HG02970 (cell line): ENCODE measurements around the gene BICC1.

Experiments used
- ATAC-seq: cut with Tn5 transposase; IDR thresholded peaks from one replicate; pipeline ENCODE4 v1.9.1; 2021; ENCODE audit warnings: mild to moderate bottlenecking, moderate library complexity, moderate number of reproducible peaks; ENCODE audit not compliant: unreplicated experiment, low FRiP score

The BICC1 gene, protein sequence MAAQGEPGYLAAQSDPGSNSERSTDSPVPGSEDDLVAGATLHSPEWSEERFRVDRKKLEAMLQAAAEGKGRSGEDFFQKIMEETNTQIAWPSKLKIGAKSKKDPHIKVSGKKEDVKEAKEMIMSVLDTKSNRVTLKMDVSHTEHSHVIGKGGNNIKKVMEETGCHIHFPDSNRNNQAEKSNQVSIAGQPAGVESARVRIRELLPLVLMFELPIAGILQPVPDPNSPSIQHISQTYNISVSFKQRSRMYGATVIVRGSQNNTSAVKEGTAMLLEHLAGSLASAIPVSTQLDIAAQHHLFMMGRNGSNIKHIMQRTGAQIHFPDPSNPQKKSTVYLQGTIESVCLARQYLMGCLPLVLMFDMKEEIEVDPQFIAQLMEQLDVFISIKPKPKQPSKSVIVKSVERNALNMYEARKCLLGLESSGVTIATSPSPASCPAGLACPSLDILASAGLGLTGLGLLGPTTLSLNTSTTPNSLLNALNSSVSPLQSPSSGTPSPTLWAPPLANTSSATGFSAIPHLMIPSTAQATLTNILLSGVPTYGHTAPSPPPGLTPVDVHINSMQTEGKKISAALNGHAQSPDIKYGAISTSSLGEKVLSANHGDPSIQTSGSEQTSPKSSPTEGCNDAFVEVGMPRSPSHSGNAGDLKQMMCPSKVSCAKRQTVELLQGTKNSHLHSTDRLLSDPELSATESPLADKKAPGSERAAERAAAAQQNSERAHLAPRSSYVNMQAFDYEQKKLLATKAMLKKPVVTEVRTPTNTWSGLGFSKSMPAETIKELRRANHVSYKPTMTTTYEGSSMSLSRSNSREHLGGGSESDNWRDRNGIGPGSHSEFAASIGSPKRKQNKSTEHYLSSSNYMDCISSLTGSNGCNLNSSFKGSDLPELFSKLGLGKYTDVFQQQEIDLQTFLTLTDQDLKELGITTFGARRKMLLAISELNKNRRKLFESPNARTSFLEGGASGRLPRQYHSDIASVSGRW

GRCh38 chr10:58512491-58513187, at the start of gene BICC1:
TSS of gene BICC1 (plus strand) at chr10:58512872. CDS start at chr10:58513144, 272 bp downstream.
- no peak for ATAC-seq

DNA sequence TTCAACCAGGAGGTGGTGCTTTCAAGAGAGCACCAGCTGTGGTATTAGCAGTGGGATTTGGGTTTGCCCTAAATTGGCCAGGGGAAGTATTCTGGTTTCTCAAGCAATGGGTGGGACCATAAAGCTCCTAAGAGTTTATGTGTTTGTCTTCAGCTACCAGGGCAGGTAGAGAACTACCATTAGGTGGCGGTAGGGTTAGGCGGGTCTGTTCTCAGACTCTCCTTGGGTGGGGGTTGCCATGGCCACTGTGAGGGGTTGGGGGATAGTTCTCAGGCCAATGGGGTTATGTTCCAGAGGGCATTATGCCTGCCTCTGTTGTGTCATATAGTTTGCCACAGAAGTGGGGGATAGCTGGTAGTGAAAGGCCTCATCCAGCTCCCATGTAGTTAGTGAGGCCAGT, 47.7 kb upstream of the BICC1 start:
- ATAC-seq, result no peak

DNA sequence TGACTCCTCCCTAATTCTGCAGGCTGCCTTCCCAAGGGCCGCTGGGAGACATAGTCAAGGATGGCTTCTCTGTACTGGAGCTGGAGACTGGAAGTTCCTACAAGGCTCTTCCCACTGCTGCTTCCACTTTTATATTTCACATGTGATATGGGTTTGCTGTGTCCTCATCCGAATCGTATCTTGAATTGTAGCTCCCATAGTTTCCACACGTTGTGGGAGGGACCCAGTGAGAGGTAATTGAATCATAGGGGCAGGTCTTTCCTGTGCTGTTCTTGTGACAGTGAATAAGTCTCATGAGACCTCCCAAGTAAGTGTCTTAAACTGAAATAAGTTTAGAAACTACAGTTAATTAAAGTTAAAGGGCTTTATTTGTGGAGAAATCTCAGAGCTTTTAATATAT, 47.0 kb upstream of the BICC1 start:
- ATAC-seq, result no peak

GRCh38 chr10:58467931-58468635, 44.6 kb upstream of the BICC1 start:
- no peak for ATAC-seq

DNA sequence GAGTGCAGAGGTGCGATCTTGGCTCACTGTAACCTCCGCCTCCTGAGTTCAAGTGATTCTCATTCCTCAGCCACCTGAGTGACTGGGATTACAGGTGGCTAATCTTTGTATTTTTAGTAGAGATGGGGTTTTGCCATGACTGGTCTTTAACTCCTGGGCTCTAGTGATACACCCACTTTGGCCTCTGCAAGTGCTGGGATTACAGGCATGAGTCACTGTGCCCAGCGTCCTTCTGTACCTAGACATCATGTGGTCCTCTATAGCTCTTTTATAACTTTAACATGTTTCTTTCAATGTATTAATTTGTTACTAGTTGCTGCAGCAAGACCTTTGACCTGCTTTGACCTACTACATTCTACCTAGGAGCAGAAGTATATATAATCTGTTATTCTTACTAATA, 38.7 kb upstream of the BICC1 start:
- no peak for ATAC-seq

- ATAC-seq, result no peak
These were observed 37.1 kb upstream of the BICC1 start for GRCh38 chr10:58475322-58476277.

DNA sequence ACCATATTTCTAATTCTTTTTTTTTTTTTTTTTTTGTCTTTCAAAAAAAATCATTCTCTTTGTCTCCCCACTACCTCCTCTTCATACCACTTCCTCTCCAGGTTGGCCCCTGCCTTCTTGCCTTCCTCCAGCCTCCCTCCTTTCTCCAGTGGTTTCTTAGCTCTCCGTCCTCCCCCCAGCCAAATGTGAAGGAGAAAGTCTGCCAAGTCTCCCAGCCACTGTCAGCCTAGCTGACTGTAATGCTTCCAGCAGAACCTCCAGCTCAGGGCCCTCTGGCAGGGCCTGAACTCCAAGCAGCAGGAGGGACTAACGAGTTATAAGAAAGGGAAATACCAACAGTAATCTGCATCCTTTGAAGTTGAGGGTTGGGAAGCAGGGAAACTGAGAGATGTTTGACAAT, 35.5 kb upstream of the BICC1 start:
- ATAC-seq, result no peak

DNA sequence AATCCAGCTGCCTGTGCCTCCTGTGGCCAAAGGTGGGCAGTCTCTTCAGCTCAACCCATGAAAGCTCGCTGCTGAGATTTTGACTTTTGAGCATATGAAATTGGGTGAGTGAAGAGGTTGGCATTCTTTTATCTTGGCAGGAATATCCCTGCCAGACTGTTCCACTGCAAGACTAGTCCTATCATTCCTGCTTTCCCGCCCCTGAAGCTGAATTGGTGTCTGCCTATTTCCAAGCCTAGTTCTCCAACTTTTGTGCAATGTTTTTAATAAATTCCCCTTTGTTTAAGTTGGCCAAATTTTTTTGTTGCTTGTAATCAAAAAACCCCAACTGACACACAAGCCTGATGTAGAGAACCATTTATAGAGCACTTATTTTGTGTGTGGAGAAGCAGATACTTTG, 34.8 kb upstream of the BICC1 start:
- ATAC-seq, result no peak

DNA sequence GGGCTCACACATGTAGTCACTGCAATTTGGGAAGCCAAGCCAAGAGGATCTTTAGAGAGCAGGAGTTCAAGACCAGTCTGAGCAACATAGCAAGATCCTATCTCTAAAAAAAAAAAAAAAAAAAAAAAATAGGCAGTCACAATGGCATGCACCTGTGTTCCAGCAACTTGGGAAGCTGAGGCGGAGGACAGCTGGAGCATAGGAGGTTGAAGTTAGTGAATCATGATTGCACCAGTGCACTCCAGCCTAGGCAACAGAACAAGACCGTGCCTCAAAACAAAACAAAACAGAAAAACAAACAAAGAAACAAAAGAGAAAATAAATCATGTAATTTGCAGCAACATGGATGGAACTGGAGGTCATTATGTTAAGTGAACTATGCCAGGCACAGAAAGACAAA, 33.6 kb upstream of the BICC1 start:
- ATAC-seq, result no peak

GRCh38 chr10:58480321-58480720, 32.4 kb upstream of the BICC1 start:
- ATAC-seq, result no peak

DNA sequence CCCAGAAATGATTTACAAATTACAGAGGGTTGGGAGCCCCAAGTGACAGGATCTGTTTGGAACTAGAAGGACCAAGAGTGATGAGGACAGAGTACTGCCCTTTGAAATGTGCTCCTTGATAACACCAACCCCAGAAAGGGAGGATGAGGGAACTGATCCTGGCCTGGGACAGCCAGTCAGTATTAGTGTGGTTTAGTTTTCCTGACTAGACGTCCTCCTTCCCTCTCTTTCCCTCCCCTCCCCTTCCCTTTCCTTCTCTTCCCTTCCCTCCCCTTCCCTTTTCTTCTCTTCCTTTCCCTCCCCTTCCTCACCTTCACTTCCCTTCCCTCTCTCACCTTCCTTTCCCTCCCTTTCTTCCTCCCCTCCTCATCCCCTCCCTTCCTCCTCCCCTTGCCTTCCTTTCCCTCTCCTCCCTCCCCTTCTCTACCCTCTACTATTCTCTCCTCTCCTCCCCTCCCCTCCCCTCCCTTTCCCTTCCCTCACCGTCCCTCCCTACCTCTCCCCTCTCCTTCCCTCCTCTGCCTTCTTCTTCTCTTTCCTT, 31.0 kb upstream of the BICC1 start:
- no peak for ATAC-seq

DNA sequence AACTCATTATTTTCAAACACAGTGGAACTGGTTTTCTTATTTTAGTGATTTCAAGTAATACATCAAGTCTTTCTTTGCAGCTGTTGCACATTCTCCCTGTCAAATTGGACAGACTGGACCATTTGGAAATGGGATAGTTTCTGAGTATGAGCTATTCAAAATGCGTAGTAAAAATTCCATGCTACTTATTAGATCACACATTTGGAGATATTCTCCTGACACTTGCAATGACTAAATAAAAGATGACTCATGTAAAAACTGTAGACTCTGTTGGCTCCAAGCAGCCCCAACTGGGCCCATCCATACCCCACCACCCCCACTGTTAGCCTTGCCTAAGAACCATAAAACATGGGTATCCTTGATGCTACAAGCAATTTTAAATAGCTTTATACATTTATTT, 25.9 kb upstream of the BICC1 start:
- ATAC-seq, result no peak

DNA sequence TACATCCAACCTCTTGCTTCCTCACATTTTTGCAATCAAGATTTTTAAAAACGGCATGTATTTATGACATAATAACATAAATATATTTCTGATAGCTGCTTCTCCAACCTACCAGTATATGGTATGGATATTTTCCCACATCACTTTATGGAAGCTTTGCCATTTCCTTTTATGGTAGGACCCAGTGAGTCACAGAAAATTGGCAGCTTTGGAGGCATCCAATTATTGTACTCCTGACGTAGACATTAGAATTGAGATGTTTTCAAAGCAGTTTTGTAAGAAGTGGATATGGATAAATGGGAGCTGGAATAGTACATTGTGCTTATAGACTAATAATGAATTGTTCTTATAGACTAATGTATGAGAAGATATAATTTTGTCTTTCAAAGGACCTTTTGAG, 23.8 kb upstream of the BICC1 start:
- ATAC-seq, result no peak

GRCh38 chr10:58502956-58503355, 9.7 kb upstream of the BICC1 start:
- ATAC-seq, result no peak

- no peak for ATAC-seq
These were observed 4.4 kb upstream of the BICC1 start for GRCh38 chr10:58508316-58508715.

GRCh38 chr10:58511765-58512490, 744 bp upstream of the BICC1 start:
- no peak for ATAC-seq

DNA sequence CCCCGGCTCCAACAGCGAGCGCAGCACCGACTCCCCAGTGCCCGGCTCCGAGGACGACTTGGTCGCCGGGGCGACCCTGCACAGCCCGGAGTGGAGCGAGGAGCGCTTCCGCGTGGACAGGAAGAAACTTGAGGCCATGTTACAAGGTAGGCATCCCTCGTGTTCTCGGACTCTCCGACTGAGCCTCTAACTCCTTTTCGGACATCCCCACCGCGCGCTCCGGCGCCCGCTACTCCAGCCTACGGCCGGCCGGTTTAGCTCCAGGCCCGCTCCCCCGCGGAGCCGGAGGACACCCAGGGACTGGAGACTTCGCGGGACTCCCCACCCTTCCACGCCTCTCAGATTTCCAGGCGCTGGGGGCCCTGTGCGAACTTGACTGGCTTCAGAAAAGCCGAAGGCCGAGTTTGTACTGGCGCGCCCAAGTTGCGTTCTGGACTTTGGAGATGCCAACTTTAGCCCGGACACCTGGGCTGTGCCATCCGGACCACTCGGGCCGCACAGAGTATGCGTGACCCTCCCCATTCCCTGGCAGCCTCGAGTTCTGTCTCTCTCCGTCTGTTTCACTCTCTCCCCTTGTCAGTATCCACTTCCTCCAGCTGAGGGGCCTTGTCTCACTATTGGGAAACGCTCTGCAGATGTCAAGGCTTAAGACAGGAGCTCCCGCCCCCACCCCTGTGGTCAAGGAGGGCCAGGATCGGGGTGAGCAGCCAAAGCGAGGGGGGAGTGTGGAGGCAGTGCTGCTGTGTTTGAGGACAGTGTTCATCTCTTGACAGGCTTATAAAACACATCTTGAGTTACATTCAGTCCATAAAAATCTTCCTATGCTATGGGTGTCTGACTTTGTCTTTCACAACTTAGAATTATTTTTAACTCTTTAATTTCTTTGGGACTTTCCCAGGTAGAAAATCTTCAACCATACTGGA, 777 bp downstream of the BICC1 start:
- no peak for ATAC-seq
